Measurements from ENCODE around the gene GDF2.

DNA sequence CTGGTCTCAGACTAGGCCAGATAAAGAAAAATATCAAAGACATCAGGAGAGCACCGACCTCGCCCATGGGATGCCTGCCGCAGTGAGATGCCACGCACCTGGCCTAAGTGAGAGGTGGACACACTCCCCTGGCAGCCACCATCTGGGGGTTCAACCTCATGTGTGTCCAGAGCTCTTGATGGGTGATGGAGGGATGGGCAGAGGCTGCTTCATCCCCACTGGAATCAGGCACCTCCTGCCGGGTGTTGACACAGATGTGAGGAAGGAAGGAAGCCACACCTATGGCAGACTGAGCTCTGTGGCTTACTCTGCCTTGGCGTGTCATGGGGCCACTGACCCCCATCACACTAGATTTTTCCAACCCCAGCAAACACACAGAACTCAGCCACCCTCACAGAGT is 50.5 kb downstream of the GDF2 start:
- TF ChIP-seq GATA3 (IDR thresholded peaks at IDR 0.05; ENCODE audit: low read depth, low read length) (no peak), GATA2 (IDR thresholded peaks at IDR 0.05; ENCODE audit: low read depth, low read length) (no peak)

All from SH-SY5Y (cell line).